SK-N-SH treated with all-trans-retinoic acid at 6 μM for 48 hours (cell line): ENCODE data around the gene TMC2.

ENCODE experiments used
- BACH2 ChIP-seq: fragments of 250-450 bp; sonication (Bioruptor Pico); IDR thresholded peaks from 2 replicates; pipeline ENCODE4 v1.9.0; 2021; ENCODE audit warnings: mild to moderate bottlenecking, borderline replicate concordance
- CREB5 ChIP-seq: fragments of 250-450 bp; sonication (Bioruptor Pico); IDR thresholded peaks from 2 replicates; pipeline ENCODE4 v1.5.1; 2020; ENCODE audit warnings: low read depth, mild to moderate bottlenecking, moderate library complexity
- CSDC2 ChIP-seq: fragments of 250-450 bp; sonication (Bioruptor Pico); IDR thresholded peaks from 2 replicates; pipeline ENCODE4 v1.5.0; 2020; ENCODE audit warnings: mild to moderate bottlenecking, moderate library complexity
- ISL1 ChIP-seq: fragments of 250-450 bp; sonication (Bioruptor Pico); IDR thresholded peaks from 2 replicates; pipeline ENCODE4 v2.1.2; 2022; ENCODE audit warnings: mild to moderate bottlenecking, moderate library complexity
- PATZ1 ChIP-seq: fragments of 250-450 bp; sonication (Bioruptor Pico); IDR thresholded peaks from 2 replicates; pipeline ENCODE4 v1.8.0; 2020; ENCODE audit warnings: mild to moderate bottlenecking, moderate library complexity, borderline replicate concordance
- POU6F1 ChIP-seq: fragments of 250-450 bp; sonication (Bioruptor Pico); IDR thresholded peaks from 2 replicates; pipeline ENCODE4 v1.8.0; 2021; ENCODE audit warnings: low read depth, mild to moderate bottlenecking, moderate library complexity, borderline replicate concordance
- TSHZ2 ChIP-seq: fragments of 250-450 bp; sonication (Bioruptor Pico); IDR thresholded peaks from 2 replicates; pipeline ENCODE4 v1.5.0; 2020; ENCODE audit warnings: mild to moderate bottlenecking, moderate library complexity
- ZFP3 ChIP-seq: fragments of 250-450 bp; sonication (Bioruptor Pico); IDR thresholded peaks from 2 replicates; pipeline ENCODE4 v1.5.0; 2020; ENCODE audit warnings: mild to moderate bottlenecking, moderate library complexity
- ZNF565 ChIP-seq: fragments of 450-650 bp; formaldehyde crosslinking; conservative IDR thresholded peaks from 2 replicates; pipeline ENCODE4 v1.5.0; 2020; ENCODE audit warnings: low read depth, mild to moderate bottlenecking, moderate library complexity

GRCh38 chr20:2680046-2680445 lies 143.7 kb downstream of the TMC2 start:
- no peak for TF ChIP-seq ZFP3 (CRISPR knock-in tag)
- no peak for TF ChIP-seq CSDC2 (CRISPR knock-in tag)
- TF ChIP-seq PATZ1 (CRISPR knock-in tag): no peak
- no peak for TF ChIP-seq POU6F1 (CRISPR knock-in tag)
- TF ChIP-seq TSHZ2 (CRISPR knock-in tag): no peak
- TF ChIP-seq BACH2: no peak
- TF ChIP-seq ZNF565 (CRISPR knock-in tag): no peak
- no peak for TF ChIP-seq ISL1 (CRISPR knock-in tag)
- TF ChIP-seq CREB5 (CRISPR knock-in tag): no peak
